BJ (cell line): ENCODE measurements around the gene MDK. TPM values are rescaled to one million over a fixed set of nuclear protein-coding genes. Genes with fewer than 3 reads are reported as not detected.
"Not testable (repeated sequence)": the region's sequence is repeated elsewhere in the genome, so short reads cannot be mapped to it uniquely, and the experiment has no call there.

ENCODE experiments used
- CTCF ChIA-PET: fragments of 350-600 bp; formaldehyde crosslinking; extraction: SDS; loops from one replicate; lab custom pipeline; 2021; ENCODE audit warnings: antibody characterized with exemption, inconsistent platforms; lab: Yijun Ruan, JAX
- POLR2A ChIA-PET: fragments of 300-600 bp; sonication (Branson Sonifier 250); formaldehyde crosslinking; extraction: SDS; loops from one replicate; lab custom pipeline; 2021; ENCODE audit warnings: antibody characterized with exemption; lab: Charles Lee
- DNase-seq: peaks from one replicate; pipeline ENCODE4 v3.0.0-alpha.2; 2011; ENCODE audit warnings: low read depth
- H3K27me3 ChIP-seq: 2 replicates; pipeline ENCODE4 v1.6.0; 2011; ENCODE audit warnings: low read length; ENCODE audit not compliant: control insufficient read depth, insufficient read depth
- H3K36me3 ChIP-seq: 2 replicates; pipeline ENCODE4 v1.5.1; 2011; ENCODE audit warnings: low read length; ENCODE audit not compliant: control insufficient read depth, insufficient read depth
- H3K4me3 ChIP-seq: 2 replicates; pipeline ENCODE4 v1.5.1; 2011; ENCODE audit warnings: low read depth, mild to moderate bottlenecking, control low read depth, low read length
- polyA plus RNA-seq: library from polyadenylated mRNA; depleted of rRNA; stranded (reverse); fragments of >200 nt; gene quantifications from 2 replicates; pipeline ENCODE4 v1.2.3, GENCODE V29; 2011
- TF ChIP-seq, protein P1 (sequence below): IDR thresholded peaks from 2 replicates; pipeline ENCODE4 v1.5.1; 2011; ENCODE audit warnings: low read depth, mild to moderate bottlenecking, control low read depth, inconsistent platforms, low read length, moderate library complexity; ENCODE audit not compliant: insufficient read depth

Gene MDK
- polyA plus RNA-seq, 1 experiment = 91.9 TPM

DNA sequence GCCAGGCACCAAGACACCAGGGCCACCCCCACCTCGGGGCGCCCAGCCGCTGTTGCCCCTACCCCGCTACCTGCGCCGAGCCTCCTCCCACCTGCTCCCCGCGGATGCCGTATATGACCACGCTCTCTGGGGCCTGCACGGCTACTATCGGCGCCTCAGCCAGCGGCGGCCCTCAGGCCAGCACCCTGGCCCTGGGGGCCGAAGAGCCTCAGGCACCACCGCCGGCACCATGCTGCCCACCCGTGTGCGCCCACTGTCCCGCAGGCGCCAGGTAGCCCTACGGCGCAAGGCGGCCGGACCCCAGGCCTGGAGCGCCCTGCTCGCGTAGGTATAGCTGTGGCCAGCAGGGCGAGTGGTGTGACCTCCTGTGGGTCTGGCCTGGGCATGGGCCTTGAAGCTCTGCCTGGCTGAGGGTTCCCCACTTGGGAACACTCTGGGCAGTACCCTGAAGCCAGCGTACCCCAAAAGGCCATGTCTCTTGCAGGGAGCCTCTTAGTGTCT is 14.8 kb upstream of the MDK start:
- TF ChIP-seq, protein P1, sequence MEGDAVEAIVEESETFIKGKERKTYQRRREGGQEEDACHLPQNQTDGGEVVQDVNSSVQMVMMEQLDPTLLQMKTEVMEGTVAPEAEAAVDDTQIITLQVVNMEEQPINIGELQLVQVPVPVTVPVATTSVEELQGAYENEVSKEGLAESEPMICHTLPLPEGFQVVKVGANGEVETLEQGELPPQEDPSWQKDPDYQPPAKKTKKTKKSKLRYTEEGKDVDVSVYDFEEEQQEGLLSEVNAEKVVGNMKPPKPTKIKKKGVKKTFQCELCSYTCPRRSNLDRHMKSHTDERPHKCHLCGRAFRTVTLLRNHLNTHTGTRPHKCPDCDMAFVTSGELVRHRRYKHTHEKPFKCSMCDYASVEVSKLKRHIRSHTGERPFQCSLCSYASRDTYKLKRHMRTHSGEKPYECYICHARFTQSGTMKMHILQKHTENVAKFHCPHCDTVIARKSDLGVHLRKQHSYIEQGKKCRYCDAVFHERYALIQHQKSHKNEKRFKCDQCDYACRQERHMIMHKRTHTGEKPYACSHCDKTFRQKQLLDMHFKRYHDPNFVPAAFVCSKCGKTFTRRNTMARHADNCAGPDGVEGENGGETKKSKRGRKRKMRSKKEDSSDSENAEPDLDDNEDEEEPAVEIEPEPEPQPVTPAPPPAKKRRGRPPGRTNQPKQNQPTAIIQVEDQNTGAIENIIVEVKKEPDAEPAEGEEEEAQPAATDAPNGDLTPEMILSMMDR = no peak
- DNase-seq = no peak
- no peak overlapping the region for H3K4me3 ChIP-seq
- ChIA-PET POLR2A (no interaction called here), CTCF (interaction anchor here (1.0 to 11.2 kb wide), 4 partner anchors 11 to 128 kb away, joined by 3 to 162 read pairs (median 33); partner anchors contain the start of gene DGKZ)
- peaks cover 6% of the 10 kb centered on the region for H3K36me3 ChIP-seq
- no peaks in the 10 kb centered on the region for H3K27me3 ChIP-seq

- ChIA-PET POLR2A (no interaction called here), CTCF (interaction anchor here (0.6 to 11.2 kb wide), 12 partner anchors 8 to 263 kb away, joined by 3 to 162 read pairs (median 10); partner anchors contain the start of gene DGKZ)
- TF ChIP-seq, protein P1 = peak; percentile 90
- Histone ChIP-seq H3K27me3 (no peaks in the 10 kb centered on the region), H3K36me3 (peaks cover 11% of the 10 kb centered on the region), H3K4me3 (no peak overlapping the region)
- DNase-seq = no peak
These were observed 14.1 kb upstream of the MDK start for GRCh38 chr11:46367244-46367915.

DNA sequence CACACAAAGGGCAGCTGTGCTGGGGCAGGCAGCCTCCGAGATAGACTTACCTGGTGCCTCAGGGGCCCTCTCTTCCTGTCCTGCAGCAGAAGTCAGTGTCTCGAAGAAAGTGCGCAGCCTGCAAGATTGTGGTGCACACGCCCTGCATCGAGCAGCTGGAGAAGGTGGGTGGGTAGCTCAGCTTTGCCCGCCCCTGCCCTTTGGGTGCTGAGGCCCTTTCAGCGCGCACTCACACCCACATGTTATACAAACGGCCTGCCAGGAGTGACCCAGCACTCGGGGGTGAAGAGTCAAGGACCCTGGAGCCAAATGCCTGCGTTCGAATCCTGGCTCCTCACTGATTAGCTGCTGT is 13.6 kb upstream of the MDK start:
- ChIA-PET CTCF (interaction anchor here (0.6 to 11.2 kb wide), 17 partner anchors 9 to 263 kb away, joined by 3 to 162 read pairs (median 3); partner anchors contain the start of gene DGKZ), POLR2A (no interaction called here)
- DNase-seq = no peak
- TF ChIP-seq, protein P1 = no peak
- Histone ChIP-seq H3K4me3 (no peak overlapping the region), H3K36me3 (peaks cover 11% of the 10 kb centered on the region), H3K27me3 (no peaks in the 10 kb centered on the region)

DNA sequence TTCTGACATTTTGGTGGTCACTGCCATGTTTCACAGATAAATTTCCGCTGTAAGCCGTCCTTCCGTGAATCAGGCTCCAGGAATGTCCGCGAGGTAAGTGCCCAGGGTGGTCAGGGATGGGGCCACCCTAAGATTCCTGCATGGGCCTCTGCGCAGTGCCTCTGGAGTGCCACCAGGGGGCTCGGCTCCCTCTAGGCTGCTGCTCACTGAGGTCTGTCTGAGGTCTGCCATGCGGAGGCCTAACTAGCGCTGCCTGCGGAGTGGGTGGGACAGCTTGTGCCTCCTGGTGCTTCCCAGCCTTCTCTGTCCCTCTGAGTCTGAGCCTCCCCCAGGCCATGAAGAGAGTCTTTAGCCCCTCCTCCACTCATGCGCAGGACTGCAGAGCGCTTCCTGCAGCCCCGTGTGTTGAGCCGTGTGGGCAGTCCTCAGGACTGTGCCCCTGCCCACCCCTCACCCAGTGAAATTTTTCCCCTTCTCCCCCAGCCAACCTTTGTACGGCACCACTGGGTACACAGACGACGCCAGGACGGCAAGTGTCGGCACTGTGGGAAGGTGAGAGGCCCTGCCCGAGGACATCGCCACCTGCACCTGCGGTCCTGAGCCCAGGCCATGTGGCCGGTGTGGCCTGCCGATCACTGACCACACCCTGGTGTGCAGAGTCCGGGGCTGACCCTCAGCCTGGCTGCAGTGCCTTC is 11.9 kb upstream of the MDK start:
- no peak for DNase-seq
- peaks cover 13% of the 10 kb centered on the region for H3K36me3 ChIP-seq
- POLR2A ChIA-PET = no interaction called here
- H3K4me3 ChIP-seq = no peak overlapping the region
- H3K27me3 ChIP-seq = no peaks in the 10 kb centered on the region
- TF ChIP-seq, protein P1 = peak; percentile 99
- CTCF ChIA-PET = interaction anchor here (1.0 to 11.2 kb wide), 13 partner anchors 8 to 274 kb away, joined by 3 to 162 read pairs (median 4); partner anchors contain the start of genes ATG13, CHRM4 and DGKZ

DNA sequence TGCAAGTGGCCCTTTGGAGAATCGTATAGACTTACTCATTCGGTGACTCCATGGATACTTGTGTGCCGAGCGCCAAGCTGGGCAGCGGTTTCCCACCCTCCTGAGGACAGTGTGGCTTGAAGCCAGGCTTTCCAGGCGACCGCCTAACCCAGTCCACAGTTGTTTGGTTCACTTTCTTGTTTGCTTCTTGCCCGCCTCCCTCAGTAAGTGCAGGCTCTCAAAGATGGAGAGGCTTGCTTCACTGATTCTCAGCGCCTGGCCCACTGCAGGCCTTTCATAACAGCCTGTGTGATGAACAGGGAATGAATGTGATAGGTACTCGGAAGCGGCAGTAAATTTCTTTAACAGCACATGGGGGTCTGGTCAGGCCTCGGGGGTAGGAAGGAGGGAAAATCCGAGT is 11.2 kb upstream of the MDK start:
- Histone ChIP-seq H3K27me3 (no peaks in the 10 kb centered on the region), H3K4me3 (no peak overlapping the region), H3K36me3 (peaks cover 16% of the 10 kb centered on the region)
- DNase-seq = no peak
- ChIA-PET POLR2A (no interaction called here), CTCF (interaction anchor here (1.2 to 11.2 kb wide), 7 partner anchors 7 to 131 kb away, joined by 3 to 162 read pairs (median 19); partner anchors contain the start of gene DGKZ)
- TF ChIP-seq, protein P1 = no peak

DNA sequence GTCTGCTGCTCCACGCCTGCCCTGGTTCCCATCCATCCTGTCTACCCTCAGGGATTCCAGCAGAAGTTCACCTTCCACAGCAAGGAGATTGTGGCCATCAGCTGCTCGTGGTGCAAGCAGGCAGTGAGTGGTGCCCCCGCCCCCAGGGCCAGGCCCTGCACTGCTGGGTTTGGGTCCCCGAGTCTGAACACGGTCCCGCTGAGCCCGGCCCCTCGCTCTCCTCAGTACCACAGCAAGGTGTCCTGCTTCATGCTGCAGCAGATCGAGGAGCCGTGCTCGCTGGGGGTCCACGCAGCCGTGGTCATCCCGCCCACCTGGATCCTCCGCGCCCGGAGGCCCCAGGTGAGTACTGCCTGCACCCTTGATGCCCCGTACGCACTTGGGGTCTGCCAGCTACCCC is 10.2 kb upstream of the MDK start:
- H3K4me3 ChIP-seq, POLR2A ChIA-PET, H3K27me3 ChIP-seq, DNase-seq: not testable (repeated sequence)
- peaks cover 18% of the 10 kb centered on the region for H3K36me3 ChIP-seq
- CTCF ChIA-PET = interaction anchor here (3.6 to 6.4 kb wide), 2 partner anchors 6 to 12 kb away, joined by 24 to 51 read pairs; no protein-coding TSS in a partner anchor
